Measurements from ENCODE around the gene STARD3. TPM values are rescaled to one million over a fixed set of nuclear protein-coding genes. Genes with fewer than 3 reads are reported as not detected.

STARD3 gene
- total and polyA plus RNA-seq, 9 of the 15 experiments (the other 6 are each of a cell fraction or from before 2014, with no cell fraction given), result 0.63 to 87.0 (median 46.0) TPM

DNA sequence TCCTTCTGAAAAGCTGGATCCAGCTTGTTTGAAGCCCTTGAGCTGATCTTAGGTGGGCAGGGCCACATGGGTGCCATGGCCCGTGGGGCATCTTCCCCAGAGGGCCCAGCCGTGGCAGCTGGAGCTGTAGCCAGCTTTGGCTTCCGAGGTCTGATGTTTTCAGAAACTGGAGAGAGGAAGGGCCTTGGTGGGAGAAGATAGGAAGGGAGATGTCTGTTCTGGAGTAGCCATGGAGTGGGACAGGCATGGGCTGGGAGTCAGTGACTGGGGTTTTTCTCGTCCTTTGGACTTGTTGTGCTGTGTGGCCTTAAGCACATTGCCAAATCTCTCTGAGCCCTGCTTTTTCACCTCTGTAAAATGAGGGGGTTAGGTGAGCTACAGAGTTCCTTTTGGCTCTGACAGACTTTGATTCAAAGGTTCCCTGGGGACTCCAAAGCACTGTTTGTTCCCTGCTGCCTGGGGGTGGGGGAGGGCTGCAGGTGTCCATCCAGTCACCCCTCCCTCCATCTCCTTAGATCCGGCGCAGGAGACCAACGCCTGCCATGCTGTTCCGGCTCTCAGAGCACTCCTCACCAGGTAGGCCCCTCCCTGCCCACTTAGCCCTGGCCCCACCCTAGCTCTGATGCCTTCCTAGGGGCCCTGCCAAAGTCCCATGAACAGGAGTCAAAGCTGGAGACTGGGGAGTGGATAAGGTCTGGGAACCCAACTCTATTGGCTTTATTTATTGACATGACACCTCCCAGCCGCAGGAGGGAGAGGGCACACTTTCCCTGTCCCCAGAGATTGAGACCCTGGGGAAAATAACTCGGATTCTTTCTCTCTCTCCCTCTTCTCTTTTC, 8.1 kb upstream of the STARD3 start:
- no peaks in the 10 kb centered on the region for H3K27me3 ChIP-seq (ENCODE audit: control insufficient read depth in 2 of 2, insufficient read depth in 2 of 2, low read length in 2 of 2)
- H4K20me1 ChIP-seq (replicated peaks; ENCODE audit: control insufficient read depth, insufficient read depth, low read length), result no peaks in the 10 kb centered on the region
- H3K4me2 ChIP-seq (ENCODE audit: insufficient read depth, low read length), result no peak overlapping the region
- DNase-seq (ENCODE audit: extremely low read depth in 1 of 4, low spot score in 3 of 4) (no peak), ATAC-seq (peak; percentile 26), FAIRE-seq (no peak)
- no peaks in the 10 kb centered on the region for H3K79me2 ChIP-seq (ENCODE audit: control insufficient read depth, insufficient read depth, low read length)
- TF ChIP-seq ZFP36 (IDR thresholded peaks at IDR 0.05; ENCODE audit: low read depth, low read length, partially characterized antibody) (peak; percentile 62), ZSCAN29 (IDR thresholded peaks at IDR 0.05) (0 out of 2 replicates have a peak, but pooled peaks have one; percentile 34)
- TF ChIP-seq, protein P1, sequence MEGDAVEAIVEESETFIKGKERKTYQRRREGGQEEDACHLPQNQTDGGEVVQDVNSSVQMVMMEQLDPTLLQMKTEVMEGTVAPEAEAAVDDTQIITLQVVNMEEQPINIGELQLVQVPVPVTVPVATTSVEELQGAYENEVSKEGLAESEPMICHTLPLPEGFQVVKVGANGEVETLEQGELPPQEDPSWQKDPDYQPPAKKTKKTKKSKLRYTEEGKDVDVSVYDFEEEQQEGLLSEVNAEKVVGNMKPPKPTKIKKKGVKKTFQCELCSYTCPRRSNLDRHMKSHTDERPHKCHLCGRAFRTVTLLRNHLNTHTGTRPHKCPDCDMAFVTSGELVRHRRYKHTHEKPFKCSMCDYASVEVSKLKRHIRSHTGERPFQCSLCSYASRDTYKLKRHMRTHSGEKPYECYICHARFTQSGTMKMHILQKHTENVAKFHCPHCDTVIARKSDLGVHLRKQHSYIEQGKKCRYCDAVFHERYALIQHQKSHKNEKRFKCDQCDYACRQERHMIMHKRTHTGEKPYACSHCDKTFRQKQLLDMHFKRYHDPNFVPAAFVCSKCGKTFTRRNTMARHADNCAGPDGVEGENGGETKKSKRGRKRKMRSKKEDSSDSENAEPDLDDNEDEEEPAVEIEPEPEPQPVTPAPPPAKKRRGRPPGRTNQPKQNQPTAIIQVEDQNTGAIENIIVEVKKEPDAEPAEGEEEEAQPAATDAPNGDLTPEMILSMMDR (IDR thresholded peaks at IDR 0.05 in 2 of 3, conservative IDR thresholded peaks at IDR 0.05 in 1 of 3; ENCODE audit: insufficient read depth in 2 of 3, low read depth in 1 of 3, low read length in 3 of 3), result peak in 1 of 3 experiments; percentile 18; a peak in 2 of 6 replicates
- TF ChIP-seq, protein P2, sequence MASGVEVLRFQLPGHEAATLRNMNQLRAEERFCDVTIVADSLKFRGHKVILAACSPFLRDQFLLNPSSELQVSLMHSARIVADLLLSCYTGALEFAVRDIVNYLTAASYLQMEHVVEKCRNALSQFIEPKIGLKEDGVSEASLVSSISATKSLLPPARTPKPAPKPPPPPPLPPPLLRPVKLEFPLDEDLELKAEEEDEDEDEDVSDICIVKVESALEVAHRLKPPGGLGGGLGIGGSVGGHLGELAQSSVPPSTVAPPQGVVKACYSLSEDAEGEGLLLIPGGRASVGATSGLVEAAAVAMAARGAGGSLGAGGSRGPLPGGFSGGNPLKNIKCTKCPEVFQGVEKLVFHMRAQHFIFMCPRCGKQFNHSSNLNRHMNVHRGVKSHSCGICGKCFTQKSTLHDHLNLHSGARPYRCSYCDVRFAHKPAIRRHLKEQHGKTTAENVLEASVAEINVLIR (CRISPR knock-in tag; IDR thresholded peaks at IDR 0.05), result no peak
- BruUV-seq (replicated peaks), result no TSS peak
- intact Hi-C loops (cut with micrococcal nuclease), result no loop called here
- in situ Hi-C loops (cut with MboI), result no loop called here
- no peak overlapping the region for H3K27ac ChIP-seq (ENCODE audit: extremely low read depth, low read depth, low read length)
- CTCF ChIA-PET (ENCODE audit: low intra/inter-chr PET ratio), result interaction anchor here (0.6 kb wide), 1 partner anchor 356 kb away, joined by 3 read pairs; no protein-coding TSS in a partner anchor
- peak overlapping the region in 1 of 2 experiments; percentile 28; a peak in 1 of 4 replicates for H3K9ac ChIP-seq (ENCODE audit: insufficient read depth in 1 of 2, low read depth in 2 of 2, low read length in 2 of 2)
- H3K36me3 ChIP-seq (ENCODE audit: control insufficient read depth, insufficient read depth, low read length), result no peaks in the 10 kb centered on the region
- POLR2A ChIA-PET, result interaction anchor here (0.6 to 1.6 kb wide), 3 partner anchors 11 to 100 kb away, joined by 3 to 7 read pairs (median 4); no protein-coding TSS in a partner anchor
- no peak overlapping the region for H3K4me3 ChIP-seq
- H2AFZ ChIP-seq (ENCODE audit: low read depth, low read length), result no peak overlapping the region
- 35% methylated on average over 10 of the region's 10 CpGs for WGBS (ENCODE audit: insufficient coverage, low coverage, missing lambda C conversion rate)
- H3K9me3 ChIP-seq (replicated peaks; ENCODE audit: control insufficient read depth, insufficient read depth, low read depth, low read length), result no peaks in the 10 kb centered on the region
- peaks cover 0 to 41% of the 10 kb centered on the region in 2 experiments; a peak in 2 of 5 replicates for H3K4me1 ChIP-seq (replicated peaks in 1 of 2; ENCODE audit: control insufficient read depth in 2 of 2, insufficient read depth in 2 of 2, low read length in 2 of 2)
- H3K9me1 ChIP-seq (ENCODE audit: control insufficient read depth, insufficient read depth, low read length), result no peaks in the 10 kb centered on the region
